ENCODE results near the gene CELA3B. TPM values are rescaled to one million over a fixed set of nuclear protein-coding genes. Genes with fewer than 3 reads are reported as not detected.

Gene CELA3B
- total RNA-seq, 4 donors from 2014 or later, result not detected

- no peaks in the 10 kb centered on the region for H3K9me3 ChIP-seq
- no peak for ATAC-seq
- H3K4me3 ChIP-seq, result no peak overlapping the region
- peak overlapping the region in 3 of 4 donors; percentile 28 to 52 (median 43) for H3K27ac ChIP-seq
- peak in 1 of 4 experiments; percentile 21 for TF ChIP-seq CTCF (IDR thresholded peaks at IDR 0.05)
- no peak for TF ChIP-seq EP300 (IDR thresholded peaks at IDR 0.05)
- no peaks in the 10 kb centered on the region for H3K27me3 ChIP-seq
- H3K36me3 ChIP-seq, result no peaks in the 10 kb centered on the region
- H3K4me1 ChIP-seq, result peaks cover 0 to 36% (median 22%) of the 10 kb centered on the region in 3 donors
- WGBS, 2 donors (ENCODE audit: low coverage in 1 of 2), result 58 to 85% methylated on average over 3 of the region's 6 CpGs
These were observed 23.9 kb upstream of the CELA3B start for GRCh38 chr1:21952786-21953520.

GRCh38 chr1:21955058-21955457 is 21.8 kb upstream of the CELA3B start:
- no peak for TF ChIP-seq POLR2A (IDR thresholded peaks at IDR 0.05)
- TF ChIP-seq EP300 (IDR thresholded peaks at IDR 0.05), result no peak
- TF ChIP-seq POLR2AphosphoS5 (IDR thresholded peaks at IDR 0.05), result no peak
- no peak for TF ChIP-seq CTCF (IDR thresholded peaks at IDR 0.05)
- peak; percentile 84 for ATAC-seq
- Histone ChIP-seq H3K36me3 (no peaks in the 10 kb centered on the region), H3K4me3 (no peak overlapping the region), H3K9me3 (no peaks in the 10 kb centered on the region), H3K27me3 (no peaks in the 10 kb centered on the region), H3K27ac (peak overlapping the region in 3 of 4 donors; percentile 67 to 75 (median 74)), H3K4me1 (peaks cover 0 to 44% (median 22%) of the 10 kb centered on the region in 3 donors)
- no CpG with 5 or more reads among the region's 16 CpGs for WGBS, 2 donors (ENCODE audit: low coverage in 1 of 2)

- TF ChIP-seq EP300 (IDR thresholded peaks at IDR 0.05) (no peak), POLR2A (IDR thresholded peaks at IDR 0.05) (no peak), CTCF (IDR thresholded peaks at IDR 0.05) (no peak), POLR2AphosphoS5 (IDR thresholded peaks at IDR 0.05) (no peak)
- no peak overlapping the region for H3K4me3 ChIP-seq
- no peaks in the 10 kb centered on the region for H3K36me3 ChIP-seq
- H3K27me3 ChIP-seq, result no peaks in the 10 kb centered on the region
- peak; percentile 50 for ATAC-seq
- peaks cover 0 to 44% (median 22%) of the 10 kb centered on the region in 3 donors for H3K4me1 ChIP-seq
- H3K27ac ChIP-seq, result peak overlapping the region in 3 of 4 donors; percentile 67 to 75 (median 74)
- 28 to 60% methylated on average over 1 to 4 of the region's 9 CpGs for WGBS, 2 donors (ENCODE audit: low coverage in 1 of 2)
- no peaks in the 10 kb centered on the region for H3K9me3 ChIP-seq
These were observed 21.1 kb upstream of the CELA3B start for GRCh38 chr1:21955501-21956281.

GRCh38 chr1:21956720-21957552 is 19.9 kb upstream of the CELA3B start:
- H3K36me3 ChIP-seq, result no peaks in the 10 kb centered on the region
- TF ChIP-seq EP300 (IDR thresholded peaks at IDR 0.05), result no peak
- peak; percentile 50 for TF ChIP-seq POLR2AphosphoS5 (IDR thresholded peaks at IDR 0.05)
- H3K4me1 ChIP-seq, result peaks cover 0 to 44% (median 22%) of the 10 kb centered on the region in 3 donors
- peak overlapping the region in 3 of 4 donors; percentile 67 to 75 (median 74) for H3K27ac ChIP-seq
- peak; percentile 71 for ATAC-seq
- H3K27me3 ChIP-seq, result no peaks in the 10 kb centered on the region
- no peaks in the 10 kb centered on the region for H3K9me3 ChIP-seq
- WGBS, 2 donors (ENCODE audit: low coverage in 1 of 2), result 70 to 80% methylated on average over 1 to 2 of the region's 18 CpGs
- H3K4me3 ChIP-seq, result no peak overlapping the region

- WGBS, 2 donors (ENCODE audit: low coverage in 1 of 2), result 45 to 57% methylated on average over 2 of the region's 2 CpGs
- ATAC-seq, result no peak
- Histone ChIP-seq H3K27me3 (no peaks in the 10 kb centered on the region), H3K36me3 (no peaks in the 10 kb centered on the region), H3K4me3 (no peak overlapping the region), H3K27ac (peak overlapping the region in 2 of 4 donors; percentile 7 to 16), H3K4me1 (peaks cover 0 to 30% (median 18%) of the 10 kb centered on the region in 3 donors), H3K9me3 (no peaks in the 10 kb centered on the region)
- TF ChIP-seq POLR2A (IDR thresholded peaks at IDR 0.05) (no peak), CTCF (IDR thresholded peaks at IDR 0.05) (no peak), POLR2AphosphoS5 (IDR thresholded peaks at IDR 0.05) (no peak), EP300 (IDR thresholded peaks at IDR 0.05) (no peak)
These were observed 15.5 kb upstream of the CELA3B start for GRCh38 chr1:21961337-21961736.

Data from gastroesophageal sphincter (tissue), 4 donors.